ENCODE measurements around the gene KCNMA1.

Gene KCNMA1

GRCh38 chr10:77633376-77633775 is 4.2 kb downstream of the KCNMA1 start:
- FAIRE-seq (no peak), DNase-seq (ENCODE audit: insufficient read length, low spot score) (no peak)
- no peak for TF ChIP-seq POLR2A (IDR thresholded peaks at IDR 0.05; ENCODE audit: low read depth, low read length)

GRCh38 chr10:77631241-77631640 is 6.4 kb downstream of the KCNMA1 start:
- DNase-seq (ENCODE audit: insufficient read length, low spot score), result no peak
- no peak for FAIRE-seq
- no peak for TF ChIP-seq POLR2A (IDR thresholded peaks at IDR 0.05; ENCODE audit: low read depth, low read length)

- FAIRE-seq (no peak), DNase-seq (ENCODE audit: insufficient read length, low spot score) (no peak)
- TF ChIP-seq POLR2A (IDR thresholded peaks at IDR 0.05; ENCODE audit: low read depth, low read length), result no peak
Measured at GRCh38 chr10:77630507-77630848, 7.1 kb downstream of the KCNMA1 start.

GRCh38 chr10:77629775-77630506 is 7.7 kb downstream of the KCNMA1 start:
- FAIRE-seq, result no peak
- no peak for TF ChIP-seq POLR2A (IDR thresholded peaks at IDR 0.05; ENCODE audit: low read depth, low read length)
- DNase-seq (ENCODE audit: insufficient read length, low spot score), result no peak

DNA sequence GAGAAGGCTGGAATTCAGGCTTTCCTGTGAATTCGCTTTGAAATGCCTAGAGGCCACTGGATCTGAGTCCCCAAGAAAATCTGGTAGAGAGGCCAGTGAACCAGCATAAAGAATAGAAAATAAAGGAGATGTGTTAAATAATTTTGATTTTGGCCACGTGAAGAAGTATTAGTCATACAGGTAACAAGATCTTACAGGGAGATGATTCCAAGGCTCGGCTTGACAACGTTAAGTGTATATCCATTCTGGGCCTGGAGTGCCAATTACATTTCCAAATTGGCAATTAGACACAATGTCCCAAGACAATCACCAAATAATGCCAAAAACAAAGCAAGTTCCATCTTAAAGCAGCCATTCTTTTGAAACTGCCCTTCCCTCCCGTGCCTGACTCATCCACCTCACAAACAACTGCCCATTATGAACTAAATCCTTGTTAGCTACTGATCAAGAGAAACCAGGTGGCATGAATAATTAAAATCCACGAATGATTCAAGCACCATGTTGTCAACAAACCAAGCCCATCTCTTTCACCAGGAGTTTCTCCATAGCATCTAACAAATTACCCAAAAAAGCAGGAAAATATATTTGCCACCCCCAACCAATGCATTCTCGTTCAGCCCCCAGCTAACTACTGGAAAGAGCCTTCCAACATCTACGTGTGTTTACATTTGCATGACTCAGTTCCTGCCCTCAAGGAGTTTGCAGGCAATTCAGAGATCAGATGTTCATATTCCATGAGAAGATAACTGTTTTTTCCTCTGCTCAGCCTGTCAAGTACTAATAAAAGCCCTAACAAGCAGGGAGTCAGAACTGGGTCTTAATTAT is 8.5 kb downstream of the KCNMA1 start:
- DNase-seq (ENCODE audit: insufficient read length, low spot score) (no peak), FAIRE-seq (peak; percentile 23)
- no peak for TF ChIP-seq POLR2A (IDR thresholded peaks at IDR 0.05; ENCODE audit: low read depth, low read length)

DNA sequence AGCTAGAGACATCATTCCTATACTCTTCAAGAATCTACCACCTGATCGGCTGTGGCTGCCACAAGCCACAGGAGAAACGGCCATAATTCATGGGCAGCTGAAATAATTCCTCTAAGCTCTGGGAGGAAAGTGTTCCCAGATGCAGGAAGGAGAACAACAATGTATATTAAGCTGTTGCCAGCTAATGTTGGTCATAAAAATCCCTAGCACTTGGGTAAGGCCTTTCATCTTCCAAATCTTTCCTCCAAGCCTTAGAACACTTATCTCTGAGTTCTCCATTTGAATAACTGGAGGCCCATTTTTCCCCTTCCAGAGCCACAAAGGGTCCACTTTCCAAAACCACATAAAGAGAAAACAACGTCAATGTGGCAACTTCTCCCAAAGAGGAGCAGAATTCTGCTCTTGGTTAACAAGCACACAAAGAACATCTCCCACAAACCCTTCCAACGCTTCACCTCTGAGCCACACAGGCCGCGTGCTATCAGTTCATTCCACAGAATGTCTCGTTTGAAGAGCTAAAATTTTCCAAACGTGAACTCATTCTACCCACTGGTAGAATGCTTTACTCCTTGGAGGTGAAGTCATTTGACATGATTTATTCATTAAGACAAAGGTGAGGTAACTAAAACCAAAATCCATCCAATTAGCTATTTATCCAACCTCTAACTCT is 11.2 kb downstream of the KCNMA1 start:
- peak; percentile 27 for FAIRE-seq
- no peak for DNase-seq (ENCODE audit: insufficient read length, low spot score)
- no peak for TF ChIP-seq POLR2A (IDR thresholded peaks at IDR 0.05; ENCODE audit: low read depth, low read length)

DNA sequence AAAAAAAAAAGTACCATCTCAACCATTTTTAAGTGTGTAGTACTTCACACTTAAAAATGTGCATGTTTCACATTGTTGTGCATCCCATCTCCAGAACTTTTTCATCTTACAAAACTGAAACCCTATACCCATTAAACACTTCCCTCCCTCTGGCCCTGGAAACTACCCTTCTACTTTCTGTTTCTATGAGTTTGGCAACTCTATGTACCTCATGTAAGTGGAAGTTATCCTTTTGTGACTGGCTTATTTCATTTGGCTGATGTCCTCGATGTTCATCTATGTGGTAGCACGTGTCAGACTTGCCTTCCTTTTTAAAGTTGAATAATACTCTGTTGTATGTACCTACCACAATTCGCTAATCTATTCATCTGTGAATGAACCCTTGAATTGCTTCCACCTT is 12.2 kb downstream of the KCNMA1 start:
- DNase-seq (ENCODE audit: insufficient read length, low spot score) (no peak), FAIRE-seq (no peak)
- TF ChIP-seq POLR2A (IDR thresholded peaks at IDR 0.05; ENCODE audit: low read depth, low read length), result no peak

- TF ChIP-seq POLR2A (IDR thresholded peaks at IDR 0.05; ENCODE audit: low read depth, low read length), result no peak
- no peak for DNase-seq (ENCODE audit: insufficient read length, low spot score)
- FAIRE-seq, result no peak
Measured at GRCh38 chr10:77622889-77623291, 14.7 kb downstream of the KCNMA1 start.

DNA sequence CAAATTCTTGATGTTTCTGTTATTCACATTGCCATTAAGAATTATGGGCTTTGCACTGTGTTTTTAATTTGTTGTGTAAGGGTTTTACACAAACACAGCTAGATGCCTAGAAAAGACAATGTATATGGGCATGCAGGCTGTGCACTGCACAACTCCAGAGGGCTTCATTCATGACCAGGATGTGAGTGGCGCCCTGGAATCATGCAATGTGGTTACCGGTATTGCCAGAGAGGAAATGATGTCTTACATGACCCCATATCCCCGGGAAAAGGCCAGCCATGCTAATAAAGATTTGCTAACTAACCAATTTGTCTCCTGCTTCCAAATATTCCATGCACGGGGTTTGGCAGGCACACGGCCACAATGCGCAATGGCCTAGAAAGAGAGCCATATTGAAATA is 16.9 kb downstream of the KCNMA1 start:
- TF ChIP-seq POLR2A (IDR thresholded peaks at IDR 0.05; ENCODE audit: low read depth, low read length), result no peak
- no peak for FAIRE-seq
- no peak for DNase-seq (ENCODE audit: insufficient read length, low spot score)

DNA sequence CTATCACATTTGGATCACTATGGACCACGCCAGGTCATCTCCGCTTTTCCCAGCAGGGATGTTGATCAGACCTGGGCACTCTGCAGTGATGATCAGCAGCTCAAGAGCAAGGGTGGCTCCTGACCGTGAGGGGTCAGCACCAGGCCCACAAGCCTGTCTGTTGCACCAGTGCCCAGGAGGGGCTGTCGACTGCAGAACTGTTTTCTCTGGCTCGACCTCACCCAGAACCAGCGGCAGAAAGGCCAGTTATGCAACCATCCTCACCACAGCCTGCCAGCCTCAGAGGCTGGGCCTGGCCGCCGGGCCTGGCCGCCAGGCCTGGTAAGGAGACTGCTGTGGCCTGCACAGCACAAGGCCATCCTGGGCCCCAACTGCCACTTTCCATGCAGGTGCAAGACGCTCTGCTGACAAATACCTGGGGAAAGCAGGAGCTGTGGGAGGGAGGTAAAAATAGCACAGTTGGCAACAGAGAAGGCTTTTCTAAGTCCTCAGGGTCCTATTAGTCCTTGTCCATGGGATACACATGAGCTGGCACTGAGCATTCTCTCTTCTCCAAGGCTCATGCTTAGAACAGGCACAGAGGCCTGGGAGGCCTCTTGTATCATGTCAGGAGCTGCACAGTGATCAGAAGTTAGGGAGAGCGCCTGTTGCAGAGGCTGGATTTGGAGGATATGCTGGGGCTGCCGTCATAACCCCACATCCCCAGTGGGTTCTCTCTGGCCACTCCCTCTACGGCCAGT is 17.5 kb downstream of the KCNMA1 start:
- TF ChIP-seq POLR2A (IDR thresholded peaks at IDR 0.05; ENCODE audit: low read depth, low read length), result no peak
- DNase-seq (ENCODE audit: insufficient read length, low spot score), result no peak
- no peak for FAIRE-seq

DNA sequence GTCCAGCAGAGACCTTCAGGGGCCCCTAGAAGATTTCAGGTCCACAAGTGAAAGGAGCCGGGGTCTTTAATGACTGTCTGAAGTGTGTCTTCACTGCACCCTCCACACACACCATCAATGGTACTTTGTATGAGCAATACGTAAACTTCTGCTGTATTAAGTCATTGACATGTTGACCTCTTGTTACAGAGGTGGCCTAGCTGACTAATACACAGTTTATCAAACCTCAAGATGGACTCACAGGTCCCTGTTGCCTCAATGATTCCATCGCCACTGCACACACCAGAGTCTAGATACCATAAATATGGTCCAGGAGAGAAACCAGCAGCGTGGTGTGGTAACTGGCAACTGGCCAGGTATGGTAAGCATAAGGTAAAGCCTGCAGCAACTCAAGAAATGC is 19.5 kb downstream of the KCNMA1 start:
- FAIRE-seq (no peak), DNase-seq (ENCODE audit: insufficient read length, low spot score) (no peak)
- no peak for TF ChIP-seq POLR2A (IDR thresholded peaks at IDR 0.05; ENCODE audit: low read depth, low read length)

DNA sequence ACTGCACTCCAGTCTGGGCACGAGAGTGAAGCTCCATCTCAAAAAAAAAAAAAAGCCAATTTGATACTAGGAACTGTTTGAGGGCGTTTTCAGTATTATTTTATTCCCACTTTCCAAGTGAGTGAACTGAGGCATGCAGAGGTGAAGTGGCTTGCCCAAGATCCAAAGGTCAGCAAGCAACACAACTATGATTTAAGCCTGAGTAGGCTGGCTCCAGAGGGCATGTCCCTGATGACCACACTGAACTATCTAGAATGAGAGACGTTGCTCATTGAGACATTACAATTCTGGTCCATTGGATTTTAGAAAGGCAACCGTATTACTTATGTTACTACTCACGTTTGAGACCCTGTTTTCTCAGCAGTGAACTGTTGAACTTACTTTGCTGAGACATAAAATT is 20.8 kb downstream of the KCNMA1 start:
- DNase-seq (ENCODE audit: insufficient read length, low spot score) (no peak), FAIRE-seq (no peak)
- no peak for TF ChIP-seq POLR2A (IDR thresholded peaks at IDR 0.05; ENCODE audit: low read depth, low read length)

DNA sequence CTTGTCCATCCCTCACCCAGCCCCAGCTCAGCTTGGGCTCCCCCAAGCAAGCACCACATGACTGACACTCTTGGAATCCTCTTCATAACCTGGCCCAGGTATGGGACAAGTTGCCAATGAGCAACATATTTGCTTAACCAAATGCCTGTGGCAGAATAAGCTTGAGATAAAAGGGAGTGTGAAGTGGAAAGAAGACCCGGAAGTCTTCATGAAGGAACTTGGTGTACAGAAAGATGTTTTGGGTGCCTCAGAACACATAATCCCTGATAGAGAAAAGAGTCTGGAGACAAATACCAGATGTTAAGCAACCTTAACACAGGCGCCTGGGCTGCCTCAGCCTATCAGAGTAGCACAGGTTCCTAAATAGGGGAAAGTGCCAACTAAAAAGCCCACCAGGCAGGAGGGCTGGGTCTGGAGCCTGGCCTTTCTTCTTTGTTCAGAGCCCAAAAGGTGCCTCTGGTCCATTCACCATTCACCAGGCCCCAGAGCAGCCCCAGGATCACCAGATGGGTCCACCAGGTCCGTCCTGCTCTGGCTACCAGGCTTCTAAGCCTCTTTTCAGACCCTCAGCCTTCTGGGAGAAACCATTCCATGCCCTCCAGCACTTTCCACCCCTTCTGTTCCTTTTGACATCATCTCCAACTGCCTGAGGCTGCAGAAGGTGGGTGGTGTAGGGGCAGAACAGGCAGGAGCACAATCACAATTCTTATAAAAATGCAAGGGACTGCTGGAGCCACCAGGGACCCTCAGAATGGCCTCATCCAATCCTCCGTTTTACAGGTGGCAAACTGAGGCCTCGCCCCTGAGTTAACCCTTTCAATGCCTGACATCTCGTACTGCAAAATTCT is 22.6 kb downstream of the KCNMA1 start:
- no peak for TF ChIP-seq POLR2A (IDR thresholded peaks at IDR 0.05; ENCODE audit: low read depth, low read length)
- FAIRE-seq, result no peak
- DNase-seq (ENCODE audit: insufficient read length, low spot score), result no peak

Measured in H54 (cell line).